Endothelial cell of umbilical vein (primary cell): ENCODE data around the gene LACTB. TPM values are rescaled to one million over a fixed set of nuclear protein-coding genes. Genes with fewer than 3 reads are reported as not detected.
A peak's percentile ranks its signal among the peaks of the same experiment; 100 is the strongest.

Source experiments
- BruUV-seq: library from RNA; stranded (reverse); fragments of 400-500 nt; replicated peaks from 2 replicates; lab custom pipeline; 2021; lab: Mats Ljungman, UMichigan
- CTCF ChIA-PET: fragments of 300-600, 350-600 bp; sonication (Branson Sonifier 250); formaldehyde crosslinking; loops from one replicate; lab custom pipeline; 2021; ENCODE audit warnings: antibody characterized with exemption, inconsistent platforms; lab: Charles Lee
- POLR2A ChIA-PET: fragments of 300-600, 350-600 bp; sonication (Branson Sonifier 250); formaldehyde crosslinking; loops from one replicate; lab custom pipeline; 2021; ENCODE audit warnings: antibody characterized with exemption, inconsistent platforms; lab: Charles Lee
- DNase-seq: peaks from one replicate; pipeline ENCODE4 v3.0.0-alpha.2; 2011; ENCODE audit warnings: low read depth, low spot score
- FAIRE-seq: peaks from 2 replicates; lab custom pipeline; 2011; peaks lifted over from hg19 to GRCh38; lab: Jason Lieb, UNC
- H2AFZ ChIP-seq: 2 replicates; pipeline ENCODE4 v1.6.0; 2012; ENCODE audit warnings: low read depth, low read length, control low read depth, inconsistent platforms
- H3K27ac ChIP-seq: 2 replicates; pipeline ENCODE4 v1.5.1; 2011; ENCODE audit warnings: low read depth, mild to moderate bottlenecking, control low read depth, low read length, moderate library complexity; ENCODE audit not compliant: insufficient read depth
- H3K27me3 ChIP-seq, 2 experiments: 2 replicates each; pipeline versions ENCODE4 v1.6.0 to v1.6.1; 2011; ENCODE audit warnings: low read length in 2 of 2, mixed read lengths in 1 of 2; ENCODE audit not compliant: control insufficient read depth in 2 of 2, insufficient read depth in 2 of 2
- H3K36me3 ChIP-seq, 2 experiments: 2 replicates in 1 of 2; 3 replicates in 1 of 2; pipeline ENCODE4 v1.5.1; 2011; ENCODE audit warnings: low read length in 2 of 2, mild to moderate bottlenecking in 1 of 2, moderate library complexity in 1 of 2; ENCODE audit not compliant: control insufficient read depth in 2 of 2, insufficient read depth in 2 of 2; ENCODE audit errors: extremely low read depth in 1 of 2
- H3K4me1 ChIP-seq: 3 replicates; pipeline ENCODE4 v1.5.1; 2011; ENCODE audit warnings: mild to moderate bottlenecking, low read length; ENCODE audit not compliant: control insufficient read depth, insufficient read depth; ENCODE audit errors: extremely low read depth
- H3K4me2 ChIP-seq: 2 replicates; pipeline ENCODE4 v1.6.1; 2011; ENCODE audit warnings: low read length, control low read depth, mixed read lengths; ENCODE audit not compliant: insufficient read depth
- H3K4me3 ChIP-seq, 3 experiments: fragments of 200-600 bp in 1 of 3; sonication (generic), shearing (Covaris generic) in 1 of 3; replicated peaks in 1 of 3; 2 replicates each; pipeline ENCODE4 v1.5.1; 2011 to 2016; ENCODE audit warnings: control low read depth in 3 of 3, low read length in 3 of 3, mild to moderate bottlenecking in 2 of 3, inconsistent platforms in 1 of 3, low read depth in 1 of 3, moderate library complexity in 1 of 3; ENCODE audit not compliant: insufficient read depth in 1 of 3
- H3K79me2 ChIP-seq: 2 replicates; pipeline ENCODE4 v1.6.0; 2012; ENCODE audit warnings: low read length, inconsistent platforms; ENCODE audit not compliant: control insufficient read depth, insufficient read depth
- H3K9ac ChIP-seq: replicated peaks from 2 replicates; pipeline ENCODE3; 2011; ENCODE audit warnings: low read length, control low read depth; ENCODE audit not compliant: insufficient read depth; ENCODE audit errors: extremely low read depth
- H3K9me1 ChIP-seq: replicated peaks from 3 replicates; pipeline ENCODE4 v1.6.0; 2011; ENCODE audit warnings: mild to moderate bottlenecking, low read length; ENCODE audit not compliant: control insufficient read depth, insufficient read depth; ENCODE audit errors: extremely low read depth
- H3K9me3 ChIP-seq: replicated peaks from 2 replicates; pipeline ENCODE4 v1.5.1; 2012; ENCODE audit warnings: low read length, inconsistent platforms; ENCODE audit not compliant: control insufficient read depth, insufficient read depth
- H4K20me1 ChIP-seq: replicated peaks from 2 replicates; pipeline ENCODE3; 2011; ENCODE audit warnings: mild to moderate bottlenecking, low read length; ENCODE audit not compliant: control insufficient read depth, insufficient read depth; ENCODE audit errors: extremely low read depth
- CTCF ChIP-seq, 2 donors: IDR thresholded peaks; 1 replicate in 1 of 2; 2 replicates in 1 of 2; pipeline ENCODE4 v1.5.1; 2011; ENCODE audit warnings: low read length in 2 of 2, mild to moderate bottlenecking in 2 of 2, moderate library complexity in 2 of 2, control low read depth in 1 of 2, inconsistent platforms in 1 of 2, low read depth in 1 of 2; ENCODE audit not compliant: insufficient read depth in 1 of 2; ENCODE audit errors: extremely low read depth in 1 of 2
- EZH2 ChIP-seq: IDR thresholded peaks from 2 replicates; pipeline ENCODE4 v1.6.1; 2012; ENCODE audit warnings: borderline replicate concordance, low read depth, mild to moderate bottlenecking, moderate library complexity, low read length, inconsistent platforms; ENCODE audit not compliant: severe bottlenecking
- FOS ChIP-seq: IDR thresholded peaks from 2 replicates; pipeline ENCODE4 v1.6.1; 2011; ENCODE audit warnings: mild to moderate bottlenecking, low read length, moderate library complexity, borderline replicate concordance; ENCODE audit not compliant: insufficient read depth
- GATA2 ChIP-seq: IDR thresholded peaks from 2 replicates; pipeline ENCODE4 v1.7.0; 2011; ENCODE audit warnings: low read depth, mild to moderate bottlenecking, moderate library complexity, mixed read lengths, low read length; ENCODE audit not compliant: insufficient read length, insufficient read depth
- JUN ChIP-seq: IDR thresholded peaks from 2 replicates; pipeline ENCODE4 v1.6.1; 2011; ENCODE audit warnings: borderline replicate concordance, low read depth; ENCODE audit not compliant: insufficient read length, insufficient read depth
- MAX ChIP-seq: IDR thresholded peaks from 2 replicates; pipeline ENCODE4 v1.6.1; 2011; ENCODE audit not compliant: insufficient read depth, insufficient read length
- MYC ChIP-seq: IDR thresholded peaks from one replicate; pipeline ENCODE4 v1.6.1; 2011; ENCODE audit warnings: mild to moderate bottlenecking, low read depth, low read length
- POLR2A ChIP-seq: IDR thresholded peaks from 2 replicates; pipeline ENCODE4 v1.6.1; 2012; ENCODE audit warnings: low read depth, mild to moderate bottlenecking, control low read depth, low read length
- POLR2AphosphoS5 ChIP-seq: IDR thresholded peaks from 2 replicates; pipeline ENCODE4 v1.6.1; 2012; ENCODE audit warnings: low read depth, mild to moderate bottlenecking, control low read depth, low read length, moderate library complexity; ENCODE audit not compliant: insufficient read depth
- dilution Hi-C: fragments of 300-500 bp; cut with MboI; formaldehyde crosslinking; loops from one replicate; pipeline ENCODE4 v1.15.0; 2019; ENCODE audit warnings: low sequenced_read_pairs; ENCODE audit not compliant: extremely low pct_ligation_motif_present
- intact Hi-C: fragments of 100-400 bp; cut with micrococcal nuclease; formaldehyde crosslinking; loops from one replicate; pipeline ENCODE4 v1.10.0; 2022
- polyA plus RNA-seq, 4 experiments: library from polyadenylated mRNA; depleted of rRNA in 3 of 4; stranded (reverse) in 3 of 4; unstranded in 1 of 4; fragments of >200 nt; gene quantifications; 2 replicates each; pipeline versions ENCODE4 v1.2.1 to v1.2.3, GENCODE V29; 2011 to 2012; ENCODE audit warnings: missing spikeins in 1 of 4
- total RNA-seq: library from RNA; stranded (reverse); gene quantifications from 2 replicates; pipeline ENCODE4 v1.2.3, GENCODE V29; 2021

The LACTB gene
- total and polyA plus RNA-seq, 2 donors (not counting 3 experiments of a cell fraction or from before 2014, with no cell fraction given), result 14.0 to 26.1 TPM

DNA sequence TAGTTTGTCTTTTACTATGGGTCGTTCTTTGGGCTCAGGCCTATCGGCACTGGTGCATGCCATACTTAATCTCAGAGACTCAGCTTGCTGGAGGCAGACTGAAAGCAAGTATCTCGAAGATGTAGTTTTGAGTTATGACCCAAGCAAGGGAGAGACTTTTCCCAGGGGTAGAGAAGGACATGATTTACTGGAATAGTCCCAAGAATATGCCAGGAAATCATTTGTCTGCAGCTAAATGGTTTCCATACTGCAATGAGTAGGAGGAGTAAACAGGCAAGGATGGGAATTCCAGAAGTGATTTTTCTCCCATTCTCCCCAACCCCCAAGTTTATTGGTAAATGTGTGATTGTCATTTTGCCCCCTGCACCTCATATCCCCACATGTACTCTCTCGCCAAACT lies 35.4 kb upstream of the LACTB start:
- dilution Hi-C loops, result no loop called here
- Histone ChIP-seq H4K20me1 (no peaks in the 10 kb centered on the region), H3K79me2 (no peaks in the 10 kb centered on the region), H3K4me1 (peaks cover 8% of the 10 kb centered on the region), H3K36me3 (no peaks in the 10 kb centered on the region), H3K27me3 (no peaks in the 10 kb centered on the region), H3K27ac (no peak overlapping the region), H3K4me3 (no peak overlapping the region), H3K9me1 (no peaks in the 10 kb centered on the region), H3K9me3 (no peaks in the 10 kb centered on the region), H3K9ac (no peak overlapping the region), H2AFZ (no peak overlapping the region), H3K4me2 (no peak overlapping the region)
- no peak for FAIRE-seq
- intact Hi-C loops, result no loop called here
- no peak for TF ChIP-seq EZH2
- TF ChIP-seq MYC, result no peak
- TF ChIP-seq JUN, result no peak
- TF ChIP-seq POLR2AphosphoS5, result no peak
- no peak for TF ChIP-seq GATA2
- no peak for TF ChIP-seq MAX
- no peak for TF ChIP-seq CTCF (IDR thresholded peaks at IDR 0.05; ENCODE audit: extremely low read depth in 1 of 2, insufficient read depth in 1 of 2, low read depth in 1 of 2, low read length in 2 of 2)
- no peak for TF ChIP-seq POLR2A
- TF ChIP-seq FOS, result no peak
- ChIA-PET POLR2A (interaction anchor here (0.6 kb wide), 1 partner anchor 272 kb away, joined by 3 read pairs; no protein-coding TSS in a partner anchor), CTCF (interaction anchor here (0.9 to 1.9 kb wide), 4 partner anchors 11 to 318 kb away, joined by 3 to 8 read pairs (median 3); no protein-coding TSS in a partner anchor)
- DNase-seq, result peak; percentile 60
- no TSS peak for BruUV-seq
